Measurements from ENCODE around the gene BRIP1.

DNA sequence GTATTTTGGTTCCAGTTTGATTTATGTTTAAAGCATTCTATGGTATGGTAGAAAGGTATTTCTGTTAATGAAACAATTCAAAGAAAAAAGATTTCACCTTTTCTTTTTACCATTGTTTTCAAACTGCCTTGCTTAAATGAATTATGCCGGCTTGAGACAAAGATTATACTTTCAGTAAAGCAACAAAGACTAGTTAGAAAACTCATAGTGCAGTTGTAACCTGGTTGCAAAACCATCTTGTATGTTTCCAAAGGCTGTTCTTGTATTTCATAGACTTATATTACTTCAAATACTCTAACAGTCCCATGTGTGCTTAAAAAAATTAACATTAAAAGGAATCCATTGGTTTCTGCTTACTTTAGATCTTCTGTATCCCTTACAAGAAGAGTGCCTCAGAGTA, 153.8 kb downstream of the BRIP1 start:
- TF ChIP-seq, protein P1, sequence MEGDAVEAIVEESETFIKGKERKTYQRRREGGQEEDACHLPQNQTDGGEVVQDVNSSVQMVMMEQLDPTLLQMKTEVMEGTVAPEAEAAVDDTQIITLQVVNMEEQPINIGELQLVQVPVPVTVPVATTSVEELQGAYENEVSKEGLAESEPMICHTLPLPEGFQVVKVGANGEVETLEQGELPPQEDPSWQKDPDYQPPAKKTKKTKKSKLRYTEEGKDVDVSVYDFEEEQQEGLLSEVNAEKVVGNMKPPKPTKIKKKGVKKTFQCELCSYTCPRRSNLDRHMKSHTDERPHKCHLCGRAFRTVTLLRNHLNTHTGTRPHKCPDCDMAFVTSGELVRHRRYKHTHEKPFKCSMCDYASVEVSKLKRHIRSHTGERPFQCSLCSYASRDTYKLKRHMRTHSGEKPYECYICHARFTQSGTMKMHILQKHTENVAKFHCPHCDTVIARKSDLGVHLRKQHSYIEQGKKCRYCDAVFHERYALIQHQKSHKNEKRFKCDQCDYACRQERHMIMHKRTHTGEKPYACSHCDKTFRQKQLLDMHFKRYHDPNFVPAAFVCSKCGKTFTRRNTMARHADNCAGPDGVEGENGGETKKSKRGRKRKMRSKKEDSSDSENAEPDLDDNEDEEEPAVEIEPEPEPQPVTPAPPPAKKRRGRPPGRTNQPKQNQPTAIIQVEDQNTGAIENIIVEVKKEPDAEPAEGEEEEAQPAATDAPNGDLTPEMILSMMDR (conservative IDR thresholded peaks at IDR 0.05; ENCODE audit: low read depth in 2 of 2), result no peak
- TF ChIP-seq CREB1 (CRISPR knock-in tag; IDR thresholded peaks at IDR 0.05; ENCODE audit: low read depth), result no peak
- no peak for TF ChIP-seq EZH2 (IDR thresholded peaks at IDR 0.05; ENCODE audit: low read depth, unreplicated experiment)
- no peak for TF ChIP-seq STAT1 (IDR thresholded peaks at IDR 0.05; ENCODE audit: unreplicated experiment)
- no peak for TF ChIP-seq ZNF331 (CRISPR knock-in tag; IDR thresholded peaks at IDR 0.05; ENCODE audit: low read depth)

All from GM23338 (cell line).